Gastroesophageal sphincter (tissue), 3 donors: ENCODE data around the gene ANKRD35.

Experiments
- EP300 ChIP-seq: sonication (generic); formaldehyde crosslinking; IDR thresholded peaks from one replicate; pipeline ENCODE4 v1.6.1; 2017; ENCODE audit warnings: antibody characterized with exemption, mild to moderate bottlenecking
- POLR2A ChIP-seq, 2 donors: fragments of 450-650 bp; IDR thresholded peaks; one replicate each; pipeline ENCODE4 v1.6.1; 2017; ENCODE audit warnings: antibody characterized with exemption in 2 of 2, mild to moderate bottlenecking in 2 of 2, moderate library complexity in 1 of 2
- TF ChIP-seq, protein P1 (sequence below), 4 experiments: fragments of 200-600 bp in 2 of 4; fragments of 450-650 bp in 2 of 4; sonication (generic) in 1 of 4; IDR thresholded peaks; one replicate each; pipeline ENCODE4 v1.5.1; 2017 to 2019; ENCODE audit warnings: antibody characterized with exemption in 4 of 4, mild to moderate bottlenecking in 2 of 4, moderate library complexity in 2 of 4

- TF ChIP-seq, protein P1, sequence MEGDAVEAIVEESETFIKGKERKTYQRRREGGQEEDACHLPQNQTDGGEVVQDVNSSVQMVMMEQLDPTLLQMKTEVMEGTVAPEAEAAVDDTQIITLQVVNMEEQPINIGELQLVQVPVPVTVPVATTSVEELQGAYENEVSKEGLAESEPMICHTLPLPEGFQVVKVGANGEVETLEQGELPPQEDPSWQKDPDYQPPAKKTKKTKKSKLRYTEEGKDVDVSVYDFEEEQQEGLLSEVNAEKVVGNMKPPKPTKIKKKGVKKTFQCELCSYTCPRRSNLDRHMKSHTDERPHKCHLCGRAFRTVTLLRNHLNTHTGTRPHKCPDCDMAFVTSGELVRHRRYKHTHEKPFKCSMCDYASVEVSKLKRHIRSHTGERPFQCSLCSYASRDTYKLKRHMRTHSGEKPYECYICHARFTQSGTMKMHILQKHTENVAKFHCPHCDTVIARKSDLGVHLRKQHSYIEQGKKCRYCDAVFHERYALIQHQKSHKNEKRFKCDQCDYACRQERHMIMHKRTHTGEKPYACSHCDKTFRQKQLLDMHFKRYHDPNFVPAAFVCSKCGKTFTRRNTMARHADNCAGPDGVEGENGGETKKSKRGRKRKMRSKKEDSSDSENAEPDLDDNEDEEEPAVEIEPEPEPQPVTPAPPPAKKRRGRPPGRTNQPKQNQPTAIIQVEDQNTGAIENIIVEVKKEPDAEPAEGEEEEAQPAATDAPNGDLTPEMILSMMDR (IDR thresholded peaks at IDR 0.05) = no peak
- TF ChIP-seq POLR2A (IDR thresholded peaks at IDR 0.05) (no peak), EP300 (no peak)
These were observed 42.4 kb upstream of the ANKRD35 start for GRCh38 chr1:145927916-145928643.
